Ishikawa (cell line): ENCODE measurements around the gene WNT7A.

Experiments
- CEBPB ChIP-seq: IDR thresholded peaks from 2 replicates; pipeline ENCODE4 v1.6.1; 2012
- CREB1 ChIP-seq: IDR thresholded peaks from 2 replicates; pipeline ENCODE4 v1.6.1; 2012; ENCODE audit warnings: low read depth
- EGR1 ChIP-seq: IDR thresholded peaks from 2 replicates; pipeline ENCODE4 v1.6.1; 2012
- EP300 ChIP-seq: IDR thresholded peaks from 2 replicates; pipeline ENCODE4 v1.6.1; 2012; ENCODE audit warnings: borderline replicate concordance
- FOXM1 ChIP-seq: IDR thresholded peaks from 2 replicates; pipeline ENCODE4 v1.6.1; 2012; ENCODE audit warnings: low read depth, borderline replicate concordance
- MAX ChIP-seq: IDR thresholded peaks from 2 replicates; pipeline ENCODE4 v1.6.1; 2012
- NFIC ChIP-seq: IDR thresholded peaks from 2 replicates; pipeline ENCODE4 v1.6.1; 2012
- RAD21 ChIP-seq: IDR thresholded peaks from 2 replicates; pipeline ENCODE4 v1.6.1; 2012; ENCODE audit warnings: low read depth
- TAF1 ChIP-seq: IDR thresholded peaks from 2 replicates; pipeline ENCODE4 v1.6.1; 2012; ENCODE audit warnings: low read depth, mild to moderate bottlenecking
- TCF12 ChIP-seq: IDR thresholded peaks from 2 replicates; pipeline ENCODE4 v1.6.1; 2012; ENCODE audit warnings: low read depth
- TEAD4 ChIP-seq: IDR thresholded peaks from 2 replicates; pipeline ENCODE4 v1.6.1; 2012
- YY1 ChIP-seq: IDR thresholded peaks from 2 replicates; pipeline ENCODE4 v1.6.1; 2012; ENCODE audit warnings: low read depth
- ZBTB7A ChIP-seq: IDR thresholded peaks from 2 replicates; pipeline ENCODE4 v1.6.1; 2012; ENCODE audit warnings: low read depth
- TF ChIP-seq, protein P1 (sequence below): IDR thresholded peaks from 2 replicates; pipeline ENCODE4 v1.6.1; 2012; ENCODE audit warnings: low read depth, mild to moderate bottlenecking
- TF ChIP-seq, protein P2 (sequence below): IDR thresholded peaks from 2 replicates; pipeline ENCODE4 v1.6.1; 2012

Gene WNT7A

GRCh38 chr3:13901935-13902584 is 22.2 kb upstream of the WNT7A start:
- TF ChIP-seq TEAD4 (no peak), YY1 (no peak), TAF1 (no peak), CREB1 (no peak), MAX (no peak), FOXM1 (no peak), CEBPB (no peak), EGR1 (no peak)
- TF ChIP-seq, protein P1, sequence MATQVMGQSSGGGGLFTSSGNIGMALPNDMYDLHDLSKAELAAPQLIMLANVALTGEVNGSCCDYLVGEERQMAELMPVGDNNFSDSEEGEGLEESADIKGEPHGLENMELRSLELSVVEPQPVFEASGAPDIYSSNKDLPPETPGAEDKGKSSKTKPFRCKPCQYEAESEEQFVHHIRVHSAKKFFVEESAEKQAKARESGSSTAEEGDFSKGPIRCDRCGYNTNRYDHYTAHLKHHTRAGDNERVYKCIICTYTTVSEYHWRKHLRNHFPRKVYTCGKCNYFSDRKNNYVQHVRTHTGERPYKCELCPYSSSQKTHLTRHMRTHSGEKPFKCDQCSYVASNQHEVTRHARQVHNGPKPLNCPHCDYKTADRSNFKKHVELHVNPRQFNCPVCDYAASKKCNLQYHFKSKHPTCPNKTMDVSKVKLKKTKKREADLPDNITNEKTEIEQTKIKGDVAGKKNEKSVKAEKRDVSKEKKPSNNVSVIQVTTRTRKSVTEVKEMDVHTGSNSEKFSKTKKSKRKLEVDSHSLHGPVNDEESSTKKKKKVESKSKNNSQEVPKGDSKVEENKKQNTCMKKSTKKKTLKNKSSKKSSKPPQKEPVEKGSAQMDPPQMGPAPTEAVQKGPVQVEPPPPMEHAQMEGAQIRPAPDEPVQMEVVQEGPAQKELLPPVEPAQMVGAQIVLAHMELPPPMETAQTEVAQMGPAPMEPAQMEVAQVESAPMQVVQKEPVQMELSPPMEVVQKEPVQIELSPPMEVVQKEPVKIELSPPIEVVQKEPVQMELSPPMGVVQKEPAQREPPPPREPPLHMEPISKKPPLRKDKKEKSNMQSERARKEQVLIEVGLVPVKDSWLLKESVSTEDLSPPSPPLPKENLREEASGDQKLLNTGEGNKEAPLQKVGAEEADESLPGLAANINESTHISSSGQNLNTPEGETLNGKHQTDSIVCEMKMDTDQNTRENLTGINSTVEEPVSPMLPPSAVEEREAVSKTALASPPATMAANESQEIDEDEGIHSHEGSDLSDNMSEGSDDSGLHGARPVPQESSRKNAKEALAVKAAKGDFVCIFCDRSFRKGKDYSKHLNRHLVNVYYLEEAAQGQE: no peak
- TF ChIP-seq, protein P2, sequence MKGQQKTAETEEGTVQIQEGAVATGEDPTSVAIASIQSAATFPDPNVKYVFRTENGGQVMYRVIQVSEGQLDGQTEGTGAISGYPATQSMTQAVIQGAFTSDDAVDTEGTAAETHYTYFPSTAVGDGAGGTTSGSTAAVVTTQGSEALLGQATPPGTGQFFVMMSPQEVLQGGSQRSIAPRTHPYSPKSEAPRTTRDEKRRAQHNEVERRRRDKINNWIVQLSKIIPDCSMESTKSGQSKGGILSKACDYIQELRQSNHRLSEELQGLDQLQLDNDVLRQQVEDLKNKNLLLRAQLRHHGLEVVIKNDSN: no peak

GRCh38 chr3:13898346-13898745 is 18.5 kb upstream of the WNT7A start:
- TF ChIP-seq TEAD4 (no peak), EGR1 (no peak), TCF12 (no peak), YY1 (no peak), NFIC (no peak), RAD21 (no peak), EP300 (no peak), TAF1 (no peak)
- TF ChIP-seq, protein P1: no peak
- TF ChIP-seq, protein P2: no peak

DNA sequence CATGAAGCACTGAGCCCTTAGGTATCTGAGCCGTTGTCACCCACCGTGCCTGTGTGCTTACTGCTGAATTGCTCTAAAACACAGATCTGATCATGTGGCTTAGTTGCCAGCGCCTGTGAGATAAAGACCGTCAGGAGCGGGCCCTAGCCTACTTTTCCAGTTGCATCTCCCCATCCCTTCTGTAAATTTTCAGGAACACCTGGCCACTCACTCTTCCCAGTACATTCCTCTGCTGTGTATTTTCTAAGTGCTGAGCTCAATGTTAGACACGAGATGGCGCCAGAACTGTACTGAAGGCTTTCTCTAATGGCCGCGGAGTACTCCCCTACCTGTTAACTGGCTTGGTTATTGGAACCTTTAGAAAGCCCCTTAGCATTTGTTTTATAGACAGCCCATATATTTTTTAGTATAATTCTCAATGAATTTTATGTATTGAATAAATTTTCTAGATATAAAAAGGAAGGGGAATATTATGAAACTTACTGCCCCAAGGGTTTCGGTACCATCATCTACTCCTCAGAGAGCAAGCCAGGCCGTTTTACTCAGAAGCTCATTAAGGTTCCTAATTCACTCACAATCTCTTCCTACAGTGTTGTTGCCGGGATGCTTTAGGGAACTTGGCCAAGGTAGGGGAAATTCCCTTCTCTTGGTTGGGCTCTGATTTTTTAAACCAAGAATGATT is 16.7 kb upstream of the WNT7A start:
- TF ChIP-seq EP300: no peak
- peak; percentile 96 for TF ChIP-seq RAD21
- peak; percentile 82 for TF ChIP-seq YY1

DNA sequence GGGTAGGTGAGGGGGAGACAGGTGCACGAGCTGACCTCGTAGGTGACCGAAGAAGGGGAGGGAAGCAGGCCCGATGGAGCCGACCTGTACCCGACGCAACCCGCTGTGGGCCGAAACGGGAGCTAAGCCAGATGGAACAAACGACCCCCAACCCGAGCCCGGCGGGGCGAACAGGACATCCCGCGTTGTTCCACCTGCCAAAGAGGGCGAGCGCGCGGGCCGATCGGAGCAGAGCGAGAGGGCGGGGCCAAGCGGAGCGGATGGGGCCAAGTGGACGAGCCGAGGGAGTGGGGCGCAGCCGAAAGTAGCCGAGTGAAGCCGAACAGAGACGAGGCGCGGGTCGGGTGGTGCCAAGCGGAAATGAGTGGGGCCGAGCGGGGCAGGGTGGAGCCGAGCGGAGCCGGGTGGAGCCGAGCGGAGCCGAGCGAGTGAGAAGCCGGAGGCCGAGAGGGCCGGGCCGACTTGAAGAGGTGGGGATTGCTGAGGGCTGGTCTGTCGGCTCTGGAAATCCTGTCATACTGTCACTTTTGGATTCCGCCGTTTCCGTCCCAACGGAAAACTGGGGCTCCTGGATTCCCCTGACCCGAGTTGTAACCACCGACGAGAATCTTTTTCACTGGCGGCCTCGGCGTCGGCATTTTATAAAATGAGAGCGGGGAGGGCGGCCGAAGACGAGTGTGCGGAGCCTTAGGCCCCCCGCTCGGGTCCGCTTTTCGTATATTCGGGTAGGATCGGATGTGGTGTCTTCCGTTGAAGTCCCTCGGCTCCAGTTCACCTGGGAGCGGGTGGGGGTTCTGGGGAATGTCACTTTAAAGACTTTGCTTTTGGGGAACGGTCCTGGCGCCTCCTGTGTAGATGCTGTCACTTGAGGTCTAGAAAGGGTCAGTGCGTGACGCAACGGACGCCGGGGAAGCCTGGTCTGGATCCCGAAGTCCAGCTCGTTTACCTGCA is 15.6 kb upstream of the WNT7A start:
- TF ChIP-seq EGR1 (no peak), TAF1 (0 out of 2 replicates have a peak, but pooled peaks have one; percentile 42), MAX (peak; percentile 59; the same call in 1 of the 2 replicates)

- TF ChIP-seq TAF1 (no peak), TCF12 (no peak), CEBPB (no peak), EGR1 (no peak)
Measured at GRCh38 chr3:13894807-13895154, 14.9 kb upstream of the WNT7A start.

DNA sequence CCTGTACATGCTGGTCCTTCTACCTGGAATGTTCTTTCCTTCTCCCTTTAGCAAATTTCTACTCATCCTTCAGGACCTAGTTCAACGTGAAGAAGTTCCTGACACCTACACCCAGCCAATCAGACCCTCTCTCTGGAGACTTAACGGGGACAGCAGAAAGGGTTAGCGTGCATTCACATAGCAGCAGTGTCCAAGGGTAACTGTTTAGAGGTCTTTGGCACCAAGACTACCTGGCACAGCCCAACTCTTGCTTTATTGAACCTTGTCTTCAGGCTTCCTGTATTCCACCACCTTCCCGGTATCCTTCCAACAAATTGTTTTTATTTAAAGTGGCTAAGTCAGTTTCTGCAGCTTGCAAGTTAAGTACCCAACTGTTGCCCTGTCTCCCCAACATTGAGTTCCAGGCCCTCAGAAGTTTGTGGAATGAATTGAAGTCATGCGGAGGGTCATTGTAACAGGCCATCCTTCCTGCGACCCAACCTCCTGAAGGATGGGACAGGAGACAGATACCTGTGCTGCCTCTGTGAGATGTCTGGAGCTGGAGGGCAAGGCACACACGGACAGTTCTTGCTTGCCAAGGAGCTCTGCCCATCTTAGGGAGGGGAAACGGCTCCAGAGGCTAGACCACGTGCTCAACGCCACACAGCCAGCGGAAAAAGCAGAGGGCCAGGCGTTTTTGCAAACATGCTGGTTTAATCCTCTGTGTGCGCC is 14.4 kb upstream of the WNT7A start:
- TF ChIP-seq TCF12 (no peak), TAF1 (no peak), CREB1 (no peak), EP300 (no peak), MAX (no peak), NFIC (no peak), FOXM1 (no peak), CEBPB (no peak), RAD21 (no peak), ZBTB7A (no peak), EGR1 (no peak), YY1 (no peak), TEAD4 (no peak)
- TF ChIP-seq, protein P1: no peak
- TF ChIP-seq, protein P2: no peak
